H9 (cell line): ENCODE measurements around the gene ATP6V0A4. TPM values are rescaled to one million over a fixed set of nuclear protein-coding genes. Genes with fewer than 3 reads are reported as not detected.
"Not testable (repeated sequence)": the region's sequence is repeated elsewhere in the genome, so short reads cannot be mapped to it uniquely, and the experiment has no call there.

Experiments
- DNase-seq: peaks from one replicate; pipeline ENCODE4 v3.0.0-alpha.2; 2017
- H2AFZ ChIP-seq: one replicate; pipeline ENCODE4 v1.6.1; 2013; ENCODE audit warnings: mild to moderate bottlenecking, low read length, control low read depth, moderate library complexity
- H2AK5ac ChIP-seq: 2 replicates; pipeline ENCODE4 v1.6.1; 2013; ENCODE audit warnings: low read length, control low read depth, mixed read lengths; ENCODE audit not compliant: insufficient read length
- H2BK120ac ChIP-seq: one replicate; pipeline ENCODE4 v1.6.1; 2013; ENCODE audit warnings: low read depth, mild to moderate bottlenecking, low read length, control low read depth, inconsistent platforms; ENCODE audit not compliant: poor library complexity, severe bottlenecking
- H2BK12ac ChIP-seq: 2 replicates; pipeline ENCODE4 v1.6.1; 2013; ENCODE audit warnings: low read length, control low read depth, mixed read lengths, low read depth; ENCODE audit not compliant: insufficient read length
- H2BK15ac ChIP-seq: 2 replicates; pipeline ENCODE4 v1.6.1; 2013; ENCODE audit warnings: low read depth, low read length, control low read depth
- H2BK20ac ChIP-seq: one replicate; pipeline ENCODE4 v1.6.1; 2013; ENCODE audit warnings: low read depth, mild to moderate bottlenecking, low read length, control low read depth, inconsistent platforms; ENCODE audit not compliant: poor library complexity, severe bottlenecking
- H2BK5ac ChIP-seq: 2 replicates; pipeline ENCODE4 v1.6.1; 2013; ENCODE audit warnings: low read length, control low read depth, mixed read lengths; ENCODE audit not compliant: insufficient read length
- H3K14ac ChIP-seq: 2 replicates; pipeline ENCODE4 v1.6.1; 2013; ENCODE audit warnings: low read length, control low read depth; ENCODE audit not compliant: insufficient read depth
- H3K18ac ChIP-seq: 2 replicates; pipeline ENCODE4 v1.6.1; 2013; ENCODE audit warnings: low read depth, mild to moderate bottlenecking, mixed read lengths, low read length, control low read depth; ENCODE audit not compliant: insufficient read length
- H3K23ac ChIP-seq: 2 replicates; pipeline ENCODE4 v1.6.1; 2013; ENCODE audit warnings: low read length, control low read depth, mixed read lengths, low read depth; ENCODE audit not compliant: insufficient read length
- H3K23me2 ChIP-seq: 2 replicates; pipeline ENCODE4 v1.6.1; 2013; ENCODE audit warnings: low read depth, mild to moderate bottlenecking, mixed read lengths, low read length, control low read depth; ENCODE audit not compliant: insufficient read length, poor library complexity, severe bottlenecking
- H3K27ac ChIP-seq: 2 replicates; pipeline ENCODE4 v1.5.1; 2013; ENCODE audit warnings: low read length, control low read depth, mixed read lengths, low read depth; ENCODE audit not compliant: insufficient read length
- H3K27me3 ChIP-seq: 2 replicates; pipeline ENCODE4 v1.6.1; 2013; ENCODE audit warnings: low read length, control low read depth, inconsistent platforms; ENCODE audit not compliant: insufficient read depth
- H3K4ac ChIP-seq: 2 replicates; pipeline ENCODE4 v1.6.1; 2013; ENCODE audit warnings: low read depth, mild to moderate bottlenecking, control low read depth, inconsistent platforms, low read length, moderate library complexity
- H3K4me1 ChIP-seq: 2 replicates; pipeline ENCODE4 v1.6.1; 2013; ENCODE audit warnings: low read length, control low read depth, inconsistent platforms; ENCODE audit not compliant: insufficient read depth
- H3K4me2 ChIP-seq: 2 replicates; pipeline ENCODE4 v1.6.1; 2013; ENCODE audit warnings: low read length, control low read depth, mixed read lengths; ENCODE audit not compliant: insufficient read length, insufficient read depth
- H3K56ac ChIP-seq: 2 replicates; pipeline ENCODE4 v1.6.1; 2013; ENCODE audit warnings: low read depth, mild to moderate bottlenecking, mixed read lengths, low read length, control low read depth; ENCODE audit not compliant: insufficient read length
- H3K79me1 ChIP-seq: 2 replicates; pipeline ENCODE4 v1.6.1; 2013; ENCODE audit warnings: low read depth, mild to moderate bottlenecking, moderate library complexity, low read length, control low read depth, inconsistent platforms; ENCODE audit not compliant: insufficient read depth, poor library complexity, severe bottlenecking
- H3K79me2 ChIP-seq: 2 replicates; pipeline ENCODE4 v1.6.1; 2013; ENCODE audit warnings: low read length, control low read depth, inconsistent platforms; ENCODE audit not compliant: insufficient read depth
- H3K9ac ChIP-seq: 2 replicates; pipeline ENCODE4 v1.6.1; 2013; ENCODE audit warnings: low read length, control low read depth, mixed read lengths; ENCODE audit not compliant: insufficient read length; ENCODE audit errors: extremely low read depth
- H3K9me3 ChIP-seq: one replicate; pipeline ENCODE4 v1.6.1; 2013; ENCODE audit warnings: low read depth, low read length, inconsistent platforms; ENCODE audit not compliant: control insufficient read depth
- H3T11ph ChIP-seq: one replicate; pipeline ENCODE4 v1.6.1; 2013; ENCODE audit warnings: mild to moderate bottlenecking, low read length, control low read depth, inconsistent platforms
- H4K20me1 ChIP-seq: one replicate; pipeline ENCODE4 v1.6.1; 2013; ENCODE audit not compliant: control insufficient read depth, insufficient read length, insufficient read depth
- H4K5ac ChIP-seq: 2 replicates; pipeline ENCODE4 v1.6.1; 2013; ENCODE audit warnings: low read depth, mild to moderate bottlenecking, mixed read lengths, low read length, control low read depth; ENCODE audit not compliant: insufficient read length
- H4K8ac ChIP-seq: replicated peaks from 2 replicates; pipeline ENCODE4 v1.6.1; 2013; ENCODE audit warnings: low read length, control low read depth, mixed read lengths, low read depth; ENCODE audit not compliant: insufficient read length
- H4K91ac ChIP-seq: 2 replicates; pipeline ENCODE4 v1.6.1; 2013; ENCODE audit warnings: low read depth, mild to moderate bottlenecking, moderate library complexity, mixed read lengths, low read length, control low read depth; ENCODE audit not compliant: insufficient read length
- H3K27ac Mint-ChIP-seq, 3 experiments: 2 replicates in 2 of 3; 3 replicates in 1 of 3; pipeline ENCODE4 v1.8.0; 2020 to 2021; ENCODE audit warnings: mixed read lengths in 3 of 3, mild to moderate bottlenecking in 1 of 3, moderate library complexity in 1 of 3
- H3K27me3 Mint-ChIP-seq: 2 replicates; pipeline ENCODE4 v1.8.0; 2021; ENCODE audit warnings: low read depth, mild to moderate bottlenecking, moderate library complexity, mixed read lengths
- H3K36me3 Mint-ChIP-seq, 3 experiments: 2 replicates in 2 of 3; 3 replicates in 1 of 3; pipeline ENCODE4 v1.8.0; 2020 to 2021; ENCODE audit warnings: low read depth in 3 of 3, mixed read lengths in 3 of 3; ENCODE audit not compliant: insufficient read depth in 1 of 3
- H3K4me1 Mint-ChIP-seq, 2 experiments: 2 replicates each; pipeline ENCODE4 v1.8.0; 2020; ENCODE audit warnings: mixed read lengths in 2 of 2
- H3K4me3 Mint-ChIP-seq, 2 experiments: 2 replicates in 1 of 2; 3 replicates in 1 of 2; pipeline ENCODE4 v1.8.0; 2020 to 2021; ENCODE audit warnings: mild to moderate bottlenecking in 2 of 2, mixed read lengths in 2 of 2, moderate library complexity in 1 of 2
- H3K9me3 Mint-ChIP-seq, 2 experiments: 2 replicates in 1 of 2; 3 replicates in 1 of 2; pipeline ENCODE4 v1.8.0; 2020; ENCODE audit warnings: mild to moderate bottlenecking in 2 of 2, mixed read lengths in 2 of 2, moderate library complexity in 1 of 2
- WGBS: extraction: QIAGEN DNeasy Blood & Tissue Kit; methylation state at CpG from one replicate; pipeline ENCODE4 v1.1.7; 2013; ENCODE audit warnings: missing lambda C conversion rate, low lambda C conversion rate, mixed read lengths; ENCODE audit not compliant: insufficient read length; ENCODE audit errors: extremely low coverage; 5-methylcytosine and 5-hydroxymethylcytosine counted together
- total RNA-seq: library from RNA; stranded (reverse); gene quantifications from 2 replicates; pipeline ENCODE4 v1.2.1, GENCODE V29; 2021
- TF ChIP-seq, protein P1 (sequence below): fragments of 200-600 bp; sonication (generic); conservative IDR thresholded peaks from 3 replicates; pipeline ENCODE4 v1.8.0; 2021; ENCODE audit warnings: antibody characterized with exemption, mild to moderate bottlenecking

Gene ATP6V0A4
- total RNA-seq, 1 experiment from 2014 or later, result 0.79 TPM

DNA sequence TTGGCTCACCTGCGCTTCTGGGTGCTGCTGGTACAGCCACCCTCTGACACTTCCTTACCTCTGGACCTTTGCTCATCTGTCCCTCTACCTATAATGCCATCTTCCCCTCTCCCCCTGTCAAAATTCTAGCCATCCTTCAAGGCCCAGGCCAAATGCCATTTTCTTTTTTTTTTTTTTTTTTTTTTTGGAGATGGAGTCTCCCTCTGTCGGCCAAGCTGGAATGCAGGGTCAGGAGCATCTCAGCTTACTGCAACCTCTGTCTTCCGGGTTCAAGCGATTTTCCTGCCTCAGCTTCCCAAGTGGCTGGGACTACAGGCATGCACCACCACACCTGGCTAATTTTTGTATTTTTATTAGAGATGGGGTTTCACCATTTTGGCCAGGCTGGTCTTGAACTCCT is 950 bp downstream of the ATP6V0A4 start:
- H3K27ac ChIP-seq, result not testable (repeated sequence)

More for the DNA sequence above, 950 bp downstream of the ATP6V0A4 start:
- H3K56ac ChIP-seq, H4K8ac ChIP-seq, H3K4me2 ChIP-seq, H4K91ac ChIP-seq, H3K4ac ChIP-seq, H3K9me3 ChIP-seq, H4K20me1 ChIP-seq, H3K79me2 ChIP-seq, H2AK5ac ChIP-seq, H3K4me1 ChIP-seq, H3K9me3 Mint-ChIP-seq, H3K23me2 ChIP-seq, H3K36me3 Mint-ChIP-seq, H2AFZ ChIP-seq, H2BK120ac ChIP-seq, H4K5ac ChIP-seq, H3K23ac ChIP-seq, H2BK15ac ChIP-seq, H2BK20ac ChIP-seq, H2BK12ac ChIP-seq, H3K4me3 Mint-ChIP-seq, H3K9ac ChIP-seq, H3K27me3 ChIP-seq, H3K18ac ChIP-seq, H3K14ac ChIP-seq, H3T11ph ChIP-seq, DNase-seq, H2BK5ac ChIP-seq, H3K79me1 ChIP-seq: not testable (repeated sequence)
- H3K4me1 Mint-ChIP-seq, result peaks cover 27 to 36% of the 10 kb centered on the region in 2 experiments
- TF ChIP-seq, protein P1, sequence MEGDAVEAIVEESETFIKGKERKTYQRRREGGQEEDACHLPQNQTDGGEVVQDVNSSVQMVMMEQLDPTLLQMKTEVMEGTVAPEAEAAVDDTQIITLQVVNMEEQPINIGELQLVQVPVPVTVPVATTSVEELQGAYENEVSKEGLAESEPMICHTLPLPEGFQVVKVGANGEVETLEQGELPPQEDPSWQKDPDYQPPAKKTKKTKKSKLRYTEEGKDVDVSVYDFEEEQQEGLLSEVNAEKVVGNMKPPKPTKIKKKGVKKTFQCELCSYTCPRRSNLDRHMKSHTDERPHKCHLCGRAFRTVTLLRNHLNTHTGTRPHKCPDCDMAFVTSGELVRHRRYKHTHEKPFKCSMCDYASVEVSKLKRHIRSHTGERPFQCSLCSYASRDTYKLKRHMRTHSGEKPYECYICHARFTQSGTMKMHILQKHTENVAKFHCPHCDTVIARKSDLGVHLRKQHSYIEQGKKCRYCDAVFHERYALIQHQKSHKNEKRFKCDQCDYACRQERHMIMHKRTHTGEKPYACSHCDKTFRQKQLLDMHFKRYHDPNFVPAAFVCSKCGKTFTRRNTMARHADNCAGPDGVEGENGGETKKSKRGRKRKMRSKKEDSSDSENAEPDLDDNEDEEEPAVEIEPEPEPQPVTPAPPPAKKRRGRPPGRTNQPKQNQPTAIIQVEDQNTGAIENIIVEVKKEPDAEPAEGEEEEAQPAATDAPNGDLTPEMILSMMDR, result peak; percentile 50
- peaks cover 14% of the 10 kb centered on the region for H3K27me3 Mint-ChIP-seq
- no CpG with 5 or more reads among the region's 4 CpGs for WGBS
- peak overlapping the region in 1 of 3 experiments; percentile 31; a peak in 1 of 7 replicates for H3K27ac Mint-ChIP-seq
